ENCODE measurements around the gene VKORC1L1. TPM values are rescaled to one million over a fixed set of nuclear protein-coding genes. Genes with fewer than 3 reads are reported as not detected.

The VKORC1L1 gene
- 15.2 and 16.2 TPM in 2 replicates for total RNA-seq

DNA sequence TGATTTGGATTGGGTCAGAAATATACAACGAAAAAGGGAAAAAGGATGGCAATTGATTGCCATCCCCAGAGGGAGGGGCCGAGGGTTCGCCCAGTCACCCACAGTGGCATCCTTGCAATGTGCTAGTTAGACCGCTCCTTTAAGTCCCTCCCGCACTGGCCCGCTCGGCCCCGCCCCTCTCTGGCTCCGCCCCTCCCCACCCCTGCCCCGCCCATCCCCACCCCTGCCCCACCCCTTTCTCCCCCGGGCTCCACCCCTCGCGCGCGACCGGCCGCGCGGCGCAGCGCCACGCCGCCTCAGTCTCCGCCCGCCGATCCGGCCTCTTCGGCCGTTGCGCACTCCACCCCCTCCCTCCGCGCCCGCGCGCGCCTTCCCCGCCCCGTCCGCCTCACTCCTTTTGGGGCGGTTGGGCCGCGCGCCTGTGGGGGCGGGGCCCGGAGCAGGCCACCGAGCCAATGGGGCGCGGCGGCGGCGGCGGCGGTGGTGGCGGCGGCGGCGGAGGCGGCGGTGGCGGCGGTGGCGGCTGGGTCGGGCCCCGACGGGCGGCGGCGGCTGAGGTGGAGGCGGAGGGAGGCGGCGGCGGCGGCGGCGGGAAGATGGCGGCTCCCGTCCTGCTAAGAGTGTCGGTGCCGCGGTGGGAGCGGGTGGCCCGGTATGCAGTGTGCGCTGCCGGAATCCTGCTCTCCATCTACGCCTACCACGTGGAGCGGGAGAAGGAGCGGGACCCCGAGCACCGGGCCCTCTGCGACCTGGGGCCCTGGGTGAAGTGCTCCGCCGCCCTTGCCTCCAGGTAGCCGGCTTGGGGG is at the start of gene VKORC1L1:
Gene VKORC1L1 (plus strand): TSS at position 299 of the 806 bp plus-strand sequence. CDS start 298 bp downstream, at position 597.

DNA sequence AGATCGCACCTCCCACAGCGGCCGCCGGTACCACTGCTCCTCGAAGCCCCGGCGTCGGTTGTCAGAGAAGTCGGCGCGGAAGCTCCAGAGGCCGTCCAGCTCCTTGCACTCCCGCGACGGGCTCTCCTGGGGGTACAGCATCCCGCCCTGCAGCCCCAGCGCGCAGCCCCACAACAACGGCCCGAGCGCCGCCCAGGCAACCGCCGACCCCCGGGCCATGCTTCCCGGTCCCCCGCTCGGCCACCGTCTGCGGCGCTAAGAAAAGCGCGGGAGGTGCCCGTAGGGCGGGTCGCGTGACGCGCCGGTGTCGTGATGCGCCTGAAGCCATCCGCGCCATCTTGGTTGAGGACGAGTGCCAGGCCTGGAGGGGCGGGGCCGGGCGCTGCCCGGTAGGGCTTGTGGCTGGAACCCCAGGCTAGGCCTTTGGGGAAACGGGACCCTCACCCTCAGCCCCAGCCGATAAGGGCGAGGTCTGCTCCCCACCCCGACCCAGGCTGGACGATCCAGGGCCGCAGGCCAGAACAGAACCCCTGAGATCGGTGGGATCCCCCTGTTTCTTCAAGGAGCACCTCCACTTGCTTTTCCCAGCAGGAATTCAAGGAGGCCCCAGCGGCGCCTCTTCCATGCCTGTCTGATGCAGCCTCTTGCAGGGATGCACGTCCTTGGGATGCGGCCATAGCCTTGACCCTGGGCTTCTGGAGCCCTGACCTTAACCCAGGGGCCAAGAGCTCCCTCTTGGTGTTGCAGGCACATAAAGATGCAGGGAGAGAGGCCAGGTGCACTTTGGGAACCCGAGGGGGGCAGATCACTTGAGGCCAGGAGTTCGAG is 109.3 kb downstream of the VKORC1L1 start, which contains the start of gene GUSB:
Gene GUSB (minus strand): TSS at position 249 of the 828 bp plus-strand sequence. CDS start 30 bp downstream, at position 219.

Small RNA genes lying within 50 kb of the gene (small RNA-seq; reads per million reads assigned to genes)
- gene AC073261.1 (not detected), gene RNU6-973P (not detected)

Other genes starting within 250 kb of the VKORC1L1 start
- 18.7 and 22.9 TPM in 2 replicates for gene GUSB, start 109.1 kb downstream of the VKORC1L1 start, total RNA-seq
- gene ASL, start 202.7 kb downstream of the VKORC1L1 start, total RNA-seq, result 68.2 and 82.3 TPM in 2 replicates
- 37.3 and 39.5 TPM in 2 replicates for gene CRCP, start 241.8 kb downstream of the VKORC1L1 start, total RNA-seq

Data from hair follicle dermal papilla cell (primary cell).